HG02870 (cell line): Measurements from ENCODE around the gene MTUS2.

Experiments used
- ATAC-seq: cut with Tn5 transposase; IDR thresholded peaks from one replicate; pipeline ENCODE4 v1.9.1; 2021; ENCODE audit warnings: mild to moderate bottlenecking, moderate library complexity; ENCODE audit not compliant: unreplicated experiment

Gene MTUS2

DNA sequence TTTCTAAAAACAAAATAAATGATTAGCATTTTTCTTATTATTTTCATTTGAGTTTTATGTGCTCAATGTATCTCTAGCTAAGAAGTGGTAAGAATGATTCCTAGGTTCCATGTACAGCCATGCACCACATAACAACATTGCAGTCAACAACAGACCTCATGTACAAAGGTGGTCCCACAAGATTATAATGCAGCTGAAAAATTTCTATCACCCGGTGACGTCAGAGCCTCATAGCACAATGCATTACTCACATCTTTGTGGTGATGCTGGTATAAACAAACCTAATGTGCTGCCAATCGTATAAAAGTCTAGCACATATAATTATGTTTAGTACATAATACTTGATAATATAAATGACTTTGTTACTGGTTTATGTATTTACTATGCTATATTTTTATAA is 654.9 kb downstream of the MTUS2 start:
- no peak for ATAC-seq

DNA sequence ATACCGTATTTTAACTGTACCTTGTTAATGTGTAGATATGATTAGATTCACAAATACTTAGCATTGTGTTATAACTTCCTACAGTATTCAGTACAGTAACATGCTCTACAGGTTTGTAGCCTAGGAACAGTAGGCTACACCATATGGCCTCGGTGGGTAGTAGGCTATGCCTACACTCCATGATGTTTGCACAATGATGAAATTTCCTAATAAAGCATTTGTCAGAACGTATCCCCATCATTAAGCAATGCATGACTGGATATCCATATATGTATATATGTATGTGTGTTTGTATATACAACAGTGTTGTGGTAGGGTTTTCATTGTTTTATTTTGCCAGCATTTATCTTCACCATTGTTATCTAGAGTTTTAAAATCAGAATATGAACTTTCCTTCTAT is 655.9 kb downstream of the MTUS2 start:
- no peak for ATAC-seq

DNA sequence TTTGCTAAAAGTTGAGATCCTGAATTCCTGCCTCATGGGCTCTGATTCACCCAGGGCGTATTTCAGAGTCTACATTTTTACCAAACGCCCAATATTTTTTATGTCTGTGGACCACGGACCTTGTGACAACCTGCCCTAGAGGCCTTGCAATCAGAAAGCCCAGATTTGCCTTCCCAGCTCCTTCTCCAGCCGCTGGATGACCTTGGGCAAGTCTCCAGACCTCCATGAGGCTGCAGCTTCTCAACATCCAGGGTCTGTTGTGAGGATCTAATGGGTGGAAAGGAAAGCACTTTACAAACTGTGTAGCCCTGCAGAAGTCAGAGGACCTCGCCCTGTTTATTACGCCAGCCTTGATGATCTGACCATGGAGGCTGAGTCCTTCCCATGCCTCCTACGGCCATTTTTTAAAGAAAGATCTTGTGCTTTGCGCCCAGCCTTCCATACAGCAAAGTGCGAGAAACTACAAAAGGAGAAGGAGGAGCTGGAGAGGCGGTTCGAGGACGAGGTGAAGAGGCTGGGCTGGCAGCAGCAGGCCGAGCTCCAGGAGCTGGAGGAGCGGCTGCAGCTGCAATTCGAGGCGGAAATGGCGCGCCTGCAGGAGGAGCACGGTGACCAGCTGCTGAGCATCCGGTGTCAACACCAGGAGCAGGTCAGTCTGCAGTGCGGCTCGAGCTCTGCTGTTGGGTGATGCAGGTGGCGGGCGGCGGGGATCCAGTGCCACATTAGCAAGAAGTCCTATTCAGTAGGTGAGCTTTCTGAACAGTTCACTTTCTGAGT is 659.8 kb downstream of the MTUS2 start:
- ATAC-seq, result no peak

DNA sequence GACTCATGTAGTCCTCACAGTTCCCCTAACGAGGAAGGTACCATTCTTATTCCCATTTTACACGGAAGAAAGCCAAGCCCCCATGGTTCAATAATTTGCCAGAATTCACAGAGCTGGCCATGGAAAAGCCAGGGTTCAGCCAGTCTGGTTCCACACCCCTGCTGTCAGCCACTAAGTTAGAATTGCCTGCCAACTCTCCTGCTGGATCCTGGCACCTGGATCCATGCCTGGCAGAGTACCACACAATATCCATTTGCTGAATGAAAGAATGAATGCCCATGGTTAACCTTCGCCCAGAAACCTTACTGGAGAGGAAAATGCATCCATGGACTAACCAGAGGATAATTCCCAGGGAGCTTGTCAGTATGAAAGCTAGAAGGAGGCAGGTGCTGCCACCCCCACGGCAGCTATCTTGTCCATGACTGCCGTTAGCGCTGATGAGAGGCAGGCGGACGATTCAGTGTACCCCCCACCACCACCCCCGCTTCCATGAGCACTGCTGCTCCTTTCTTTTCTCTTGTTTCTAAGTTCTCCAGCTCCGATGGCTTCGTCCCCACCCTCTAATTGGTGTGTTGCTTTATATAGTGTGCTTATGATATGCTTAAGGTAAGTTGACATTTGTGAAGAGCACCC is 660.9 kb downstream of the MTUS2 start:
- no peak for ATAC-seq

DNA sequence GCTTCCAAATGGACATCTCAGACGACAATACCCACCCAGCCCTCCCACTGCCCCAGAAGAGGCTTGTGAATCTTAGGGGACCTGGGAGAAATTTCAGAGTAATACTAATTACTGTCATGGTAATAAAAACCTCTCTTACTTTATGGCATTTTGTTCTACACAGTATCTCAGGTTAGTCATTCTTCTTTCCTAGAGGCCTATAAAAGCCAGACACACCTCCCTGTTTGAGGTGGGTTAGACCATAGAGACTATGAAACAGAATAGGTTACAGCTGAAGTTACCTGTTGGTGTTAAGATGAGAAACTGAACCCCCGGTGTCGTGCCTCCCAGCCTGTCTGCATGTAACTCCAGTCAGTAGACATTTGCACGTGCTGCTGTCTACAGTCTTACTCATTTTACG is 661.5 kb downstream of the MTUS2 start:
- ATAC-seq, result no peak

DNA sequence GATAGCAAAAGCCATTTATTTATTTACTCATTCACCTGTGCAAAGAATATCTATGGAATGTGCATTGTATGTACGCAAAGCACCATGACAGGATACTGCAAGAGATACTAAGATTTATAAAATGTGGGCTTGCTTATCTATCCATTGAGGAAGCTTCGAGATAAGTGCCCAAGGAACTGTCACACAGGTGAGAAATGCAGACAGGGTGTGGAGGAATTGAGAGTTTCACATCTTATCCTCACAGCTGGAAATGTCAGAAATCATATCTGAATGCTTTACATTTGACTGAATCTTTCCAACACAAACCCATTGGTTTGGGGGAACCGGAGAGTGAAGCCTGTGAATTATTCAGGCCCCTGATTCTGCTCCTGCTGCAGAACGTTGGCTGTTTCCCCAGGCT is 662.4 kb downstream of the MTUS2 start:
- no peak for ATAC-seq

DNA sequence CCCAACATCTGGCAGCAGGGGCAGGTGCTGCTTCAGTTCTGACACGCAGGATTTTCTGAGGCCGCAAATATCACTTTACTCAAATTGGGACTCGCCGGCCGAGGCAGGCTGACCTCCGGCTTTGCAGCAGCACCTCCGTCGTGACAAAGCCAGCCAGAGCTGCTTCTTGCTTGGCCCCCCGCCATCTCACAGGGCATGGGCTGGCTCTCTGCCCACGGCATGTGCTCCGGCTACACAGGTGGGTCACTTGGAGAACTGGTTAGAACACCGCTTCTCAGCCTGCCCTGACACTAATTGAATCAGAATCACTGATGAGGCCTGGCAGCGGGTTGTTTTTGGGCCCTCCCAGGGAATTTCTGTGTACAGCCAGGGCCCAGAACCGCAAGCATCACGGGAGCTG is 663.1 kb downstream of the MTUS2 start:
- ATAC-seq, result no peak

DNA sequence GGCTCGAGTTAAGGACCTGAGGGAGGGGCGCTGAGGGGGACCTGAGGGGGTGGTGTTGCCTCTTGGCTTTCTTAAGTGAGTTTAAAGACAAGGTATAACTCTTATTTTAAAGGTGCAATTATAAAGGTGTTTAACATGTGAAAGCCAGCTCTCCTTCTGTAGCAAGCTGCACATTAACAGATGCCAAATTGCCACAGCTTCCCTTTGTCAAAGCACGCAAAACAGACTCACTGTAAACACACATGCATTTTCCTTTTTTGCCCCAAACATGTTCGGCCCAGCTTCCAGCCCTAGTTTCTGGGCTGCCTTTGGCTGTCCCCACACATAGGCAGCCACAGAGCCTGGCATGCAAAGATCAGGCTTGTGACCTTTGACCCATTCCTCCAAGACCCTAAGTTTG is 663.5 kb downstream of the MTUS2 start:
- no peak for ATAC-seq

DNA sequence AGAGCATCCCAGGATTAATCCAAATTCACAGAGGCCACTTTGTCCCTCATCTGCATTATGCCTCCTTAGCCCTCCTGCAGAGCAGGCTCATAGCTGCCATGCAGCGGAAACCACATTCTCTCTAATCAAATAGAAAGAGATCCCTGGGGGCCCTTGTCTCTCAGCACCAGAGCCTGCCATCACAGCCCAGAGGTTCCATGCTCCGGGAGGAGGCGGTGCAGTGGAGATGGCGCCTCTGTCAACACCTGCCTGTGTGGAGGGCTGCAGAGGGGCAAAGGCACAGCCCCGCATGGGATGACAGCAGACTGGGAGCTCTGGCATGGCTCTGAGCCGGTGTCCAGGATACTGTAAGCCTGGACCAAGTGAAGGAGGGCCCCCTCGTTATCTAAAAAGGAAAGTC is 664.1 kb downstream of the MTUS2 start:
- no peak for ATAC-seq

DNA sequence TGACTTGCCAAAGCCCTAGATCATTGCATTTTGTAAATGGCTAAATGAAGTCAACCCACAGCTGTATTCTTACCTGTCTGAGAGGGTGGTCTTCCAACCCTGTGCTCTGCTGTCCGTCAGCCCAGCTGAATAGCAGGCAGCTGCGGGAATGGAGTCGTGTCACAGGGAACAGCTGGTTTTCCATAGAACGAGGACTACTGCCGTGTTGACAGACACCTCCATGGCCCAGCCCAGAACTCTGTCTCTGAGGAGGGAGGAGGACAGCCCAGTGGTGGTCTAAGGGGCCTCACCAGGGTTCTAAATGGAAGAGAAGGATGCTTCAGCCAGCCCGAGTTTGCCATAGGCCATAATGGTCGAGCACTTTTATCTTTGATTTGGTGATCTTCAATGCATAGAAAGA is 664.7 kb downstream of the MTUS2 start:
- no peak for ATAC-seq

DNA sequence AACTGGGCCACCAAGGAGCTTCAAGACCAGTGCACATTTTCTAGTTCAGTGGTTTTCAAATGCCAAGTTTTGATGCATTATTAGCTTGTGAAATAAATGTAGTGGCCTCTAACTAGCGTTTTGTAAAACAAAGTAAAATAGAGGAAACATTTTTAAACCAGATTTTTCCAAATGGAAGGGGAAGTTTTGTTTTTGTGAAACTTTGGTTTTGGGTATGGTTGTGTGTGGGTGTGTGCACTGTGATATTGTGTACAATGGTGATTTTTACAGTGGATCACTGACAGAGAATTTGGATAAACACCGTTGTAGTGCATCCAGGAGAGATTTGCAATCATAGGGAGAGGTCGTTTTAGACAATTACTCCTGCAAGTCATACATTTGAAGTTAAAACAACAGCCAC is 666.4 kb downstream of the MTUS2 start:
- ATAC-seq, result no peak

DNA sequence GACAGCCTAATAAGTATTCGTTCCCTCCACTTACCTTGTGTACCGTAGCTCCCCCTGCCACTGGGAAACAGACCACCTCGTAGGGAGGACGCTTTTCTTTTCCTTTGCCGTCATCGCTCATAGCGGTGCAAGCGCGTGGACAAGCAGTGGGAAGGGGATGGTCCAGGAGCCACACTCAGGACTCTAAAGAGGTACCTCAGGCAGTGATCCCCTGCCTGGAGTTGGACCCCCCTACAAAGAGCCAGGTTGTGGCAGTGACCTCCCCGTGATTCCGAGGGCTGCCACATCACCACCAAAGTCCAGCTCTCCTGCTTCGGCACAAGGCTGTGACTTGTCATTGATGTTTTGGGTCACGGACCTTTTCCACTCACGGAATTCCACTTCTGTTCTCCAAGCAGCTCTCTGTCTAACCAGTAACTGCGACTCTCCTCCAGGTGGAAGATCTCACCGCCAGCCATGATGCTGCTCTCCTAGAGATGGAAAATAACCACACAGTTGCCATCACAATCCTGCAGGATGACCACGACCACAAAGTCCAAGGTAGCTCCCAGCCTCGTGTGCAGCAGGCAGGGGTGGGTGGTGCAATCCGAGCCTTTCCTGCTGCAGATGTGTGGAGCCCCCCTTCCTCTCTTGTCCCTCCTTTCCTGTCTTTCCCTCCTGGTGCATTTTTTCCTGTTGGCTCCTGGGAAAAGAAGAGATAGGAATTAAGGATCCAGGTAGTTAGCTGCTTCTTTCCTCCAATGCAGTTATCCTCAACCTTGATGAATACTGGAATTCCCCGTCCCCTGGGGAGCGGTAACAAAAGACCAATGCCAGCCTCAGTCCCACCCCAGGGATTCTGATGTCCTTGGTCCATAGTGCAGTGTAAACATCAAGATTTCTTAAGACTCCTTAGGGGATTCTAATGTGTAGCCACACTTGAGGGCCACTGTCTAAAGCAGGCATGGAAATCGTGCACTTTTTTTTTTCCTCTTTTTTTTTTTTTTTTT is 667.6 kb downstream of the MTUS2 start:
- no peak for ATAC-seq

DNA sequence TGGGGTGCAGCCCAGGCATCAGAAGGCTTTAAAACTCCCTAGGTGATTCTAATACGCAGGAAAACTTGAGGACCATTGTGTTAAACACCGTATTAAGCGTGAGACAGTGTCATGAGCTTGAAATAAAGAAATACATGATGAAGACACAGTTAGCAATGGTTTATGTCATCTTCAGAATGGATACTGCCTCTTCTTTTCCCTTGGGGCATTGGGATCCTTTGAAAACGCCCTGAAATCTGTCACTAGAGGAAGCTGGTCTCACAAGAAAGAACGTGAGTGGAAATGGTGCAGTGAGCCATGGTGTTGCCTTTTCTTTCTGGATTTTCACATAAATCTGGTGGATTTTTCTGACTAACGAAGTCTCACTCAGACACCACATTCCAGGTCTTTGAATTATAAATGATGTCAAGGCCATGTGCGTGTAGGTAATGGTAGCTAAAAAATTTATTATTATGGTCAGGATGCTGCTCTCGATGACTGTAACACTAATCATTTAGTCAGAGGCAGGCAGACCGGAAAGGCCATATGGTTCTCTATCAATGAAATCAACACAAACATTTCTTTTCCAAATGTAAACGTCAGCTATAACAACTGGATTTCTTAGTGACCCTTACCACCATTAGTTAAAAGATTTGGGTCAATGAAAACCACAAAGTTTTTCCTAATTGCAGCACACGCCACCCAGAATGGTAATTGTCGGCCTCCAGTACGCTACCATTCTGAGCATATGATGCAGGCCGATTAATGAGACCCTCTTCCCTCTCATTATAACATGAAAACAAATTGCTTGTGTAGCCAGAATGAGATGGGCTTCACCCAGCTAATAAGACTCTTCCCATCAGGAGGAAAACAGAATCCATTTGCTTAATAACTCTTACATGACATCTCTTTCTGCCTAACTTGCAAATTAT is 669.8 kb downstream of the MTUS2 start:
- ATAC-seq, result no peak

DNA sequence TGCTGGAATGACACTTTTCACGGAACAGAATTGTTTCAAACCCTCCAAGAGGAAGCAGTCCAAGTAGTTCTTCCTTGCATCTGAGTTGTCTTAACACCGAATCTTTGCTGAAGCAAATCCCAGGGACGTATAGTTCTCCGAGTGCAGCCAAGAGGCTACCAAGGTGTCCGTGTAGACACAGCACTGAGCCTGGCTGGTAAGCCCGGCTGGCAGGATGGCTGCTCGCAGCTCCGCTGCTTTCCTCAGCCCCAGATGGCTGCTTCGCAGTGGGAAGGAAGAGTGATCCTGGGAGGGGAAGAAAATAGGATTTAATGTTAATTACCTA is 670.4 kb downstream of the MTUS2 start:
- no peak for ATAC-seq

DNA sequence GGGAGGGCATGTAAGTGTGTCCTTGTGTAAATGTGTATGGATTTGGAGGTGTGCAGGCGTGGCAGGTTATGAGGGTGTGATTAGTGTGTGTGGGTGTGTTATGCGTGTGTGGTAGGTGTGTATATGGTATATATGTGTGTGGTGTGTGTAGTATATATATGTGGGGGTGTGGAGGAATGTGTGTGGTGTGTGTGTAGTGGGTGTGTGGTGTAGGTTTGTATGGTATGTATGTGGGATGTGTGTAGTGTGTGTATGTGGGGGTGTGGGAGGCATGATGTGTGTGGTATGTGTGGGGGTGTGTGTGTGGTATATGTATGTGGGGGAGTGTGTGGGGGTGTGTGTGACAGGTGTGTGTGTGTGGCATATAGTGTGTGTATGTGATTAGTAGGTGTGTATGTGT is 671.1 kb downstream of the MTUS2 start:
- ATAC-seq, result no peak

DNA sequence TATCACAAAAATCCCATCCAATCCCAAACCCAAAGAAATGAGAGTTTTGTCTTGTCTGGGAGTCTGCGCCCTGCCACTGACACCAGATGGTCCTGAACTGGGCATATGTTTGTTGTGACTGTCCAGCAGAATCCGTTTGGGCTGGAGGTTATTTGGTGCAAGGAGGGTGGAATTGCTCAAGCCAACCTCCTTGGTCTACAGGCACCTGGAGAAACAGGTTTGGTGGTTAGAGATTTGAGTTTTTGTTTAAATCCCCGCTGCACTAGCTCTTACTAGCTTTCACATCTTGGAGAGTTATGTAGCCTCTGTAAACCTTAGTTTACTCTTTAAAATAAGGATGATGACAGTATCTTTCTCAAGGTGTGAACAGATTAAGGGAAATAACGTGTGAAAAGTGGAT is 673.7 kb downstream of the MTUS2 start:
- no peak for ATAC-seq

DNA sequence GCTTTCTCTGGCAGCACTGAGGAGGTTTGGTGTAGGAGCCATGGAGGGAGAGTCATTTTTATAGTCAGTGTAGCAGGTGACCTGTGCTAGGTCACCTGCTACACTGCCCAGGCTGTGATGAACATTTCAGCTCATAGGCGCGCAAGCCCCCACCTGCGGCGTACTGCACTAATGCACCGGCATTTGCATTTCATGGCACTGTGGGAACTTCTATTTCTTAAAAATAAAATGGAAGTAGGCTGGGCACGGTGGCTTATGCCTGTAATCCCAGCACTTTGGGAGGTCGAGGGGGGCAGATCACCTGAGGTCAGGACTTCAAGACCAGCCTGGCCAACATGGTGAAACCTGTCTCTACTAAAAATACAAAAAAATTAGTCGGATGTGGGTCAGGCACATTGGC is 674.4 kb downstream of the MTUS2 start:
- ATAC-seq, result no peak

DNA sequence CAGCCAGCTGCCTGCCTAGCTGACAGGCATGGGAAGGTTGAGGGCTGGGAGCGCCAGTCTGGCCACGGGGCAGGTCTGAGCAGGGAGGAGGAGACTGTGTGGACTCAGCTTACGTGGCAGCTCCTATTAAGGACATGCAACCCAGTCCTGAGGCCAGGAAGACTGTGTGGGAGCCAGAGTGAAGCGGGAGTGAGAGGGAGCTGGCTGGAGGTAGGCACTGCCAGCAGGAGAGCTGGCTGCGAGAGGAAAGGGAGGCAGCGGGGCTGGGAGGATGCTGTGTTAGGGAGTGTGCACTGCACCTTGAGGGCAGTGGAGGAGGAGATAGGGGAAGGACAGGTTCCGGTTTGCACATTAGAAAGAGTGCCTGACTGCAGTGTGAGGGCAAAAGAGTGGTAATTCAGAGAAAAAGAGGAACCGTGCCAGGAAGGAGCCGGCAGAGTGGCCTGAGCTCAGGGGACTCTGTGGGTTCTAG is 676.1 kb downstream of the MTUS2 start:
- ATAC-seq, result no peak

DNA sequence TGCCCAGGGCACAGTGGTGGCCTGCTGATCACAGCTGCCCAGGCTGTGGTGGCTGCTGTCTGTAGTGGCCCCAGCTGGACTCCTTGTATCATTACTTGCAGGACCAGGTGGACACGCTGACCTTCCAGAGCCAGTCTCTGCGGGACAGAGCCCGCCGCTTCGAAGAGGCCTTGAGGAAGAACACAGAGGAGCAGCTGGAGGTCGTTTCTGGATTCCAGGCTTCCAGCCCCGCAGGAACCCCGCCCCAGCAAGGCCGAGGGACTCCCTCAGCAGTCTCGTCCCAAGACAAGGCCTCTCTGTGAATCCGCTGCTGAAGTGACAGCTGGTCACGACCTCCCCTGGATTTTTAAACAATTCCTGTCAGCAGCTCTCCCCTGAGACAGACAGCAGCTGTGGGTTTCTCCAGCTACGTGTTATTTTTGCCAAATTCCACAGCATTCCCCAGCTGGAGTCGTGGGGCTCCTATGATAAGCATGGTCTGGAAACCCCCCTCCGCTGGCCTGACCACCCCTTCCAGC is 677.1 kb downstream of the MTUS2 start:
- ATAC-seq, result no peak

DNA sequence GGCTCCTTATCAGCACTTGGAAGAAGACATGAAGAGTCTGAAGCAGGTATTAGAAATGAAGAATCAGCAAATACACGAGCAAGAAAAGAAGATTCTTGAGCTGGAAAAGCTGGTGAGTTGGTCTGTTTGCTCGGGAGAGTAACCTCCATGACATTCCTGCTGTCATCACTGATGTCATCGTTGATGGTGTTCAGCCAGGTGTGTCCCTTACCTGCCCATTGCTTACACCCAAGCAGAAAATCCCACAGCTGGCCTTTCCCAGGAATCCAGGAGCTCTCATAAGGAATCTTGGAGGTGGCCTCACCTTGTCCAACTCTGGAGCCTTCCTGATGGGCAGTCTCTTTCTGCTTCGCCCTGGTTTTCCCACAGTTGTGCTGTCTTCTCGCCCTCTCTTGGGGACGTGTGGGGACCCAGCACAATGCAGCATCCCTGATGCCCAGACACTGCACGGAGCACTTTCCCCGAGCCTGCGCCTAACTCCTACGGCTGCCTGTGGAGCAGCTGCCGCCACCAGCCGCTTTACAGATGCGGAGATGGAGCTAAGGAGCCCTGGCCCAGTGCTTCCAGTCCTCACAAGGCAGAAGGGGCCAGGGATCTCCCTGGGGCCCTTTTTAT is 678.4 kb downstream of the MTUS2 start:
- ATAC-seq, result no peak
